Measurements from ENCODE around the gene PABPC4L. TPM values are rescaled to one million over a fixed set of nuclear protein-coding genes. Genes with fewer than 3 reads are reported as not detected.
"Not testable (repeated sequence)": the region's sequence is repeated elsewhere in the genome, so short reads cannot be mapped to it uniquely, and the experiment has no call there.

Gene PABPC4L
- 0.05 TPM for total RNA-seq

- DNase-seq (ENCODE audit: low spot score) (no peak), ATAC-seq (peak; percentile 49)
Measured at GRCh38 chr4:134201216-134202161, at the start of gene PABPC4L. Gene PABPC4L (minus strand): TSS chr4:134201789. CDS start chr4:134201019, 770 bp downstream.

DNA sequence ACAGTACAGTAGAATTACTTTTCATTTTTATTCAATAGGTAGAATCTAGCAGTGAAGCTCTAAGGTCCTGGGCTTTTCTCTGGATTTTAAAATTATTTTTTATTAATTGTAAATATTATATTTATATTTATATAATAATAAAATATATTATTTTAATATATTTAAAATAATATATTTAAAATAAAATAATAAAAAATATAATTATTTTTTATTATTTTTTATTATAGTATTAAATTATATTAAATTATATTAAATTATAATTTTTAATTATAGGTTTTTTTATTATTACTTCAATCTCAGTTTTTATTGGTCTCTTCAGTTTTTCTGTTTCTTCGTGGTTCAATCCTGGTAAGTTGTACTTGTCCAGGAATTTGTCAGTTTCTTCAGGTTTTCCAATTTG lies 49.7 kb upstream of the PABPC4L start:
- ATAC-seq (no peak), DNase-seq (ENCODE audit: low spot score) (no peak)

DNA sequence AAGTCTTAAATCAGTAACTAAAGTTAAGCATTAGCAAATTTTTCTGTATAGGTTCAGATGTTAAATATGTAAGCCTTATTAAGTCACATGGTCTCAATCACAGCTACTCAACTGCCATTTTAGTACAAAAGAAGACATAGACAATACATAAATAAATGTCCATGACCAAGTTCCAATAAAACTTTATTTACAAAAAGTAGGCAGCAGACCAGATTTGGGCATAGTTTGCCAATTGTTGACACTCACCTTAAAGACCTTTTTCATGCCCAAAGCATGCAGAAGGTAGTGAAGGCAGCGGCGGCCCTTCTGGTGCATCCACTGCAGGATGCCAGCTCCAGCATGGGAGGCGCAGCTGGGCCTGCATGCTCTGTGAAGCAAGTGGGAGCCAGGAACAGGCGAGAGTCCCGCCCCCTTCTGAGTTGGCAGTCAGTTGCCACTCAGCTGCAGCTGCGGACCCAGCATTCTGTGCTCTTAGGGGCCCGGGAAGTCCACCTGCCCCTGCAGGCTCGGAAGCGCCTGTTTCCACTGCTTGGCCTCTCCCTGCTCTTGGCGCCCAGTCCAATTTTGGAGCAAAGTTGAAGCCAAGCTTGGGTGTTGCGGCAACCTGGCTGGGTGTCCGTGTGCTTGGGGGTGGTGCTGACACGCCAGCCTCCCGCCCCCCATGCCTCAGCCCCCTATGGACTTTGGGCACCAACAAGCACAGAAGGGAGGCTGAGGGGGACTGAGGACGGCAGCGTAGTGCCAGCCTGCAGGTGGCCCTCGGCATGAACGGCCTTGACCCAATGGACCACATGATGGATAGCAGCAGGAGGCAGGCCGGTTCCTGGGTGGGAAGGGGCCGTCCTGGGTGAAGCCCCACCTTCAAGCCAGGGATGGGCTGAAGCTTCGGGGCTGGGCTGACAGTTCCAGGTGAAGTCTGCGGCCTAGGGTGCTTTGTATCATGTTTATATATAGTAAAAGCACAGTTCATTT lies 42.4 kb upstream of the PABPC4L start:
- no peak for ATAC-seq
- no peak for DNase-seq (ENCODE audit: low spot score)

- DNase-seq (ENCODE audit: low spot score) (no peak), ATAC-seq (no peak)
Measured at GRCh38 chr4:134219043-134219442, 17.5 kb upstream of the PABPC4L start.

- ATAC-seq (no peak), DNase-seq (ENCODE audit: low spot score) (no peak)
Measured at GRCh38 chr4:134216411-134216810, 14.8 kb upstream of the PABPC4L start.

DNA sequence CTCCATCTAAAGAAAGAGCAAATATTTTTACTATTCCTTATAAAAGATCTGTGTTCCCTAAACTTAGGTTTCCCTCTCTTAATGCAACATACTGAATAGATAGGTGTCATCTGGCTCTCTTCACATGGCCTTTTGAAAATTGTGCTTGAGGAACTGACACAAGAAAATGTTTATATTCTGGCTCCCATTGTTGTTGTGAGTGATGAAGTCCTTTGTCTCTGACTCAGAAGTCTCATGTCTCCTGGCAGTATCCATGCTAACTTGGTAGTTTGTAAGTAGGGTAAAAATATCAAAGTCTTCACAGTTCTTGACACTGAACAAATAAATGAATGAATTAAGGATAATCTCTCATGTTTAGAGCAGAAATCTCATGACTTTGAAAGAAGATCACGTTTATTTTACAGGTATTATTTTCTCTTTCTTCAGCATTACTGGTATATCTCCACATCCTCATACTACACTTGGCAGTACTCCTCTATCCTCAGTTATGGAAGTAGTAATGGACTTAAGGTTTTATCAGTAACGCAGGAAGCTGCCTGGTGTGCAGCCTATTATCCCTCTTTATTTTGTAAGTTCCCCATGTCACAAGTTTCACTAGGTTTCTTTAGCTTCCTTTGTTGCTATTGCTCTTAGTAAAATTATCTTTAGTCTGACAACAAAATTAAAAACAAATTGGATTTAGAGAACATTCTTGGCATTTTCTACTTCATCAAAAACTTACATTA lies 14.2 kb upstream of the PABPC4L start:
- DNase-seq (ENCODE audit: low spot score) = no peak
- no peak for ATAC-seq

GRCh38 chr4:134207955-134208354 lies 6.4 kb upstream of the PABPC4L start:
- DNase-seq (ENCODE audit: low spot score); ATAC-seq: not testable (repeated sequence)

DNA sequence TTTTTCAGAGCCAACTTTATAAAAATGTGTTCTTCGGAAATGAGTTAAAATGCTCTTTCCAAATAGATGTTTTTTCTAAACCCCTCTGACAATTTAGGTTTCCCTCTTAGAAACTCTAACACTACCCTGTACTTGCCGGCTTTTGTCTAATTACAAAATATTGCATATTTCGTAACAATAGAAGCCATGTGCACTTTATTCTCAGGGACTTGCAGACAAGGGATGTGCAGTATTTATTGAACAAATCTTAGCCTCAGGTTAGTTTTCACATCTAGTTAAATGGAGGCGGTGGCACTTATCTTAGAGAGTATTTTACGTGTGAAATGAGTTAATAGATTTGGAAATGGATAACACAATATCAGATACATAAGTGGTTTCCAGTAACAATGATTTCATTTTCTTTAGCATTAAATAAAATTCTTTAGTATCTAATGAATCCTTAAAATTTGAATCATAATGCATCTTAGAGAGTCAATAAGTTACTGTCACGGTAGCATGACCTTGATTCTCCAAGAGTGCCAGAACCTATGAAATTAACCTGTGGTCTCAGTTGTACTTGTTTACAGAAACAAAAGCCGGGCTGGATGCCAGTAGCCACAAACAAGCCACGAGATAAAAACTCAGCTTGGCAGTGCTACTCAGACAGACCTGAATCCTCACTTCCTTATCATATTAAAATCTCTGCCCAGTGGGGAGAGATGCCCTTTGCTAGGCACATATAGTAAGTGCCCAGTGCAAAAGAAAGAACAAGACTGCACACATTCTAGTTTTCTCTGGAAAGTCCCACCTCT lies 772 bp upstream of the PABPC4L start:
- ATAC-seq = no peak
- DNase-seq (ENCODE audit: low spot score) = no peak

- no peak for ATAC-seq
Measured at GRCh38 chr4:134200811-134201215, 776 bp downstream of the PABPC4L start.

GRCh38 chr4:134189949-134190348 lies 11.6 kb downstream of the PABPC4L start:
- ATAC-seq (no peak), DNase-seq (ENCODE audit: low spot score) (no peak)

More at GRCh38 chr4:134200811-134201215, 776 bp downstream of the PABPC4L start:
- DNase-seq (ENCODE audit: low spot score) = no peak

- ATAC-seq = no peak
- DNase-seq (ENCODE audit: low spot score) = no peak
Measured at GRCh38 chr4:134189480-134189879, 12.1 kb downstream of the PABPC4L start.

GRCh38 chr4:134178706-134179105 lies 22.9 kb downstream of the PABPC4L start:
- no peak for ATAC-seq
- DNase-seq (ENCODE audit: low spot score) = no peak

DNA sequence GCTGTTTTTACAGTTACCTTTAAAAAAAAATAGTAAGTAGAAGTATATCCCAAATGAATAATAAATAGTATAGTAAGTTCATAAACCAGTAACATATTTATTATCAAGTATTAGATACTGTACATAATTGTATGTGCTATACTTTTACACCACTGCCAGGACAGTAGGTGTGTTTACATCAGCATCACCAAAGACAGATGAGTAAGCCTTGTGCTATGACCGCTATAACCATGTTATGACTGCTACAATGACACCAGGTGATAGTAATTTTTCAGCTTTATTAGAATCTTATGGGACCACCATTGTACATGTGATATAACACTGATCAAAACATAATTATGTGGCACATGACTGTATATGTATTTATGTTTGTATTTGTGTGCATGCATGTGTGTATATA lies 27.3 kb downstream of the PABPC4L start:
- ATAC-seq (no peak), DNase-seq (ENCODE audit: low spot score) (no peak)

GRCh38 chr4:134160211-134160610 lies 41.4 kb downstream of the PABPC4L start:
- DNase-seq (ENCODE audit: low spot score) (no peak), ATAC-seq (no peak)

DNA sequence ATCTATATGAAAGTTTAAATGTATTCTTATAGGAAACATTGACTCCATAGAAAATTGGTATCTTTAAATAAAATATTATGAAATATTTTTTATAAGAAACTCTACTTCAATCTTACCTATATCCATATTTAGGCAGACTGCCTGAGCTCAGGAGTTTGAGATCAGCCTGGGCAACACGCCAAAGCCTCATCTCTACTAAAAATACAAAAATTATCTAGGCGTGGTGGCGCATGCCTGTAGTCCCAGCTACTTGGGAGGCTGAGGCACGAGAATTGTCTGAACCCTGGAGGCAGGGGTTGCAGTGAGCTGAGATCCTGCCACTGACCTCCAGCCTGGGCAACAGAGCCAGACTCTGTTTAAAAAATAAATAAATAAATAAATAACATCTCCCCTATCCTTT lies 47.5 kb downstream of the PABPC4L start:
- ATAC-seq (no peak), DNase-seq (ENCODE audit: low spot score) (no peak)

DNA sequence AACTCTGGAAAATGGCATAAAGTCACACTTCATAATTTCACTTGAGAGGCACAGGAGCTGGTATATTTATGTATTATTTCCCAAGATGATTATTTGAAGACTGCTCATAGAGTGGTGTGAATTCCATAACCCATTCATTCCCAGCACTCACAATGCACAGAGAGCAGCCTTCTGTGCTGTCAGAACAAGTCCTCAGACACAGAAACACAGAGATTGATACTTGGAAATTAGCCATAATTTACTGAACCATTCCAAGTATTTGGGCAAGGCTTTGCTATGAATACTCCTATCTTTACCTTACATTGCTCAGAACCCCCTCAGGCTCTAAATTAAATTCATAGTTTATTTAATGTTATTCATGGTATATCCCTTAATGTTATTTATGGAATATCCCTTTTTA lies 53.6 kb downstream of the PABPC4L start:
- ATAC-seq (no peak), DNase-seq (ENCODE audit: low spot score) (no peak)
